ENCODE data around the gene AAMP.

DNA sequence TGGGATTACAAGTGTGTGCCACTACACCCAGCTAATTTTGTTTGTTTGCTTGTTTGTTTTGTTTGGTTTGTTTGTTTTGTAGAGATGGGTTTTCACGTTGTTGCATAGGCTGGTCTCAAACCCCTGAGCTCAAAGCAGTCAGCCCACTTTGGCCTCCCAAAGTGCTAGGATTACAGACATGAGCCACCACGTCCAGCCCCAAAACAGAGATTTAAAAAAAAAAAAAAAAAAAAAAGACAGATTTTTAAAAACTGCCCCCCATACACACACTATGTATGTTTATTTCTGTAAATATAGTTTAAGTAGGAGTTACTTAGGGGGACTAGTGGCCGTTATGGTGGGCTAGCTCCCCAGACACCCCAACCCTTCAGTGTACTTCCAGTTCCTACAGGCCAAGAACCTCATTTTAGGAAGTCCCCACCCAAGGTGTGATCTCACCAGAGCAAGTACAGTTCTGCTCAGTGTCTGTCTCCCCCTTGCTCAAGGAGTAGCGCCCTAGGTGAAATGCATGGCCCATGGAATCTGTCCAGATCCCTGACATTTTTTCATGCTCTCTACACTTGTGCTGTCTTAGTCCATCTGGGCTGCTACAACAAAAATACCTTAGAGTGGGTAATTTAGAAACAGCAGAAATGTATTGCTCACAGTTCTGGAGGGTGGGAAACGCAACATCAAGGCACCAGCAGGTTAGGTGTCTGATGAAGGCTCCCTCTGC is 23.9 kb upstream of the AAMP start:
- TF ChIP-seq ZNF114 (CRISPR knock-in tag; IDR thresholded peaks at IDR 0.05), result no peak
- TF ChIP-seq, protein P1, sequence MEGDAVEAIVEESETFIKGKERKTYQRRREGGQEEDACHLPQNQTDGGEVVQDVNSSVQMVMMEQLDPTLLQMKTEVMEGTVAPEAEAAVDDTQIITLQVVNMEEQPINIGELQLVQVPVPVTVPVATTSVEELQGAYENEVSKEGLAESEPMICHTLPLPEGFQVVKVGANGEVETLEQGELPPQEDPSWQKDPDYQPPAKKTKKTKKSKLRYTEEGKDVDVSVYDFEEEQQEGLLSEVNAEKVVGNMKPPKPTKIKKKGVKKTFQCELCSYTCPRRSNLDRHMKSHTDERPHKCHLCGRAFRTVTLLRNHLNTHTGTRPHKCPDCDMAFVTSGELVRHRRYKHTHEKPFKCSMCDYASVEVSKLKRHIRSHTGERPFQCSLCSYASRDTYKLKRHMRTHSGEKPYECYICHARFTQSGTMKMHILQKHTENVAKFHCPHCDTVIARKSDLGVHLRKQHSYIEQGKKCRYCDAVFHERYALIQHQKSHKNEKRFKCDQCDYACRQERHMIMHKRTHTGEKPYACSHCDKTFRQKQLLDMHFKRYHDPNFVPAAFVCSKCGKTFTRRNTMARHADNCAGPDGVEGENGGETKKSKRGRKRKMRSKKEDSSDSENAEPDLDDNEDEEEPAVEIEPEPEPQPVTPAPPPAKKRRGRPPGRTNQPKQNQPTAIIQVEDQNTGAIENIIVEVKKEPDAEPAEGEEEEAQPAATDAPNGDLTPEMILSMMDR (conservative IDR thresholded peaks at IDR 0.05; ENCODE audit: low read depth in 2 of 2), result no peak
- TF ChIP-seq, protein P2, sequence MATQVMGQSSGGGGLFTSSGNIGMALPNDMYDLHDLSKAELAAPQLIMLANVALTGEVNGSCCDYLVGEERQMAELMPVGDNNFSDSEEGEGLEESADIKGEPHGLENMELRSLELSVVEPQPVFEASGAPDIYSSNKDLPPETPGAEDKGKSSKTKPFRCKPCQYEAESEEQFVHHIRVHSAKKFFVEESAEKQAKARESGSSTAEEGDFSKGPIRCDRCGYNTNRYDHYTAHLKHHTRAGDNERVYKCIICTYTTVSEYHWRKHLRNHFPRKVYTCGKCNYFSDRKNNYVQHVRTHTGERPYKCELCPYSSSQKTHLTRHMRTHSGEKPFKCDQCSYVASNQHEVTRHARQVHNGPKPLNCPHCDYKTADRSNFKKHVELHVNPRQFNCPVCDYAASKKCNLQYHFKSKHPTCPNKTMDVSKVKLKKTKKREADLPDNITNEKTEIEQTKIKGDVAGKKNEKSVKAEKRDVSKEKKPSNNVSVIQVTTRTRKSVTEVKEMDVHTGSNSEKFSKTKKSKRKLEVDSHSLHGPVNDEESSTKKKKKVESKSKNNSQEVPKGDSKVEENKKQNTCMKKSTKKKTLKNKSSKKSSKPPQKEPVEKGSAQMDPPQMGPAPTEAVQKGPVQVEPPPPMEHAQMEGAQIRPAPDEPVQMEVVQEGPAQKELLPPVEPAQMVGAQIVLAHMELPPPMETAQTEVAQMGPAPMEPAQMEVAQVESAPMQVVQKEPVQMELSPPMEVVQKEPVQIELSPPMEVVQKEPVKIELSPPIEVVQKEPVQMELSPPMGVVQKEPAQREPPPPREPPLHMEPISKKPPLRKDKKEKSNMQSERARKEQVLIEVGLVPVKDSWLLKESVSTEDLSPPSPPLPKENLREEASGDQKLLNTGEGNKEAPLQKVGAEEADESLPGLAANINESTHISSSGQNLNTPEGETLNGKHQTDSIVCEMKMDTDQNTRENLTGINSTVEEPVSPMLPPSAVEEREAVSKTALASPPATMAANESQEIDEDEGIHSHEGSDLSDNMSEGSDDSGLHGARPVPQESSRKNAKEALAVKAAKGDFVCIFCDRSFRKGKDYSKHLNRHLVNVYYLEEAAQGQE (IDR thresholded peaks at IDR 0.05; ENCODE audit: unreplicated experiment), result no peak
- TF ChIP-seq POLR2AphosphoS5 (IDR thresholded peaks at IDR 0.05; ENCODE audit: low read depth), result no peak

Data from GM23338 (cell line).